Activated CD4-positive, CD25-positive, alpha-beta regulatory T cell (primary cell): ENCODE measurements around the gene RNASEH2A.

ENCODE experiments used
- DNase-seq, 4 experiments: peaks; one replicate each; lab custom pipeline; 2025; lab: John Stamatoyannopoulos, UW

The RNASEH2A gene

GRCh38 chr19:12806242-12807081, at the start of gene RNASEH2A:
Gene RNASEH2A, plus strand, starts transcription at chr19:12806584. Its CDS starts 90 bp downstream, at chr19:12806674.
- peak; percentile 71 to 83 (median 78) for DNase-seq

DNA sequence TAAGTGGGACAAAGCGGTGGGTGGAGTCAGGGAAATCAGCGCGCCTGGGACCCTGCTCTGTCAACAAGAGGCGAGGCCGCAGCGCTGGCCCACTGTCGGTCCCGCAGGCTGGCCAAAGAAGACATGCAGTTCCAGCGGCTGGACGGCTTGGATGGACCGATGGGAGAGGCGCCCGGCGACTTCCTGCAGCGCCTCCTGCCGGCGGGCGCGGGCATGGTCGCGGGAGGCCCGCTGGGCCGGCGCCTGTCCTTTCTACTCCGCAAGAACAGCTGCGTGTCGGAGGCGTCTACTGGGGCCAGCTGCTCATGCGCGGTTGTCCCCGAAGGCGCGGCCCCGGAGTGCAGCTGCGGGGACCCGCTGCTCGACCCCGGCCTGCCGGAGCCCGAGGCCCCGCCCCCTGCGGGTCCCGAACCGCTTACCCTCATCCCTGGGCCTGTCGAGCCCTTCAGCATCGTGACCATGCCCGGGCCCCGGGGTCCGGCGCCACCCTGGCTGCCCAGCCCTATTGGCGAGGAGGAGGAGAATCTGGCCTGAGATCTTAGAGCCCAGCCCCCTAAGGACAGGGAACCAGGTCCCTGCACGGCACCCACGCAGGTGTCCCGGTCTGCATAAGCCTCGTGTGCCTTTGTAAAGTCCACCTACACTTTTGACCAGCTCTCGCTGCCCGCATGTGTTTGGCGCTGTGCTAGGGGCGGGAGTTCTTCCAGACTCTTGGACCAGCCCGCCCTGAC, 48.7 kb upstream of the RNASEH2A start:
- DNase-seq, result peak in 3 of 4 experiments; percentile 28 to 46 (median 41)

GRCh38 chr19:12759686-12760085, 46.7 kb upstream of the RNASEH2A start:
- DNase-seq, result no peak

GRCh38 chr19:12763100-12763499, 43.3 kb upstream of the RNASEH2A start:
- no peak for DNase-seq

- no peak for DNase-seq
These were observed 41.7 kb upstream of the RNASEH2A start for GRCh38 chr19:12764698-12765097.

GRCh38 chr19:12766051-12766521, 40.3 kb upstream of the RNASEH2A start:
- peak in 2 of 4 experiments; percentile 51 to 59 for DNase-seq

GRCh38 chr19:12767150-12767549, 39.2 kb upstream of the RNASEH2A start:
- DNase-seq, result no peak

- DNase-seq, result no peak
These were observed 38.7 kb upstream of the RNASEH2A start for GRCh38 chr19:12767666-12768065.

DNA sequence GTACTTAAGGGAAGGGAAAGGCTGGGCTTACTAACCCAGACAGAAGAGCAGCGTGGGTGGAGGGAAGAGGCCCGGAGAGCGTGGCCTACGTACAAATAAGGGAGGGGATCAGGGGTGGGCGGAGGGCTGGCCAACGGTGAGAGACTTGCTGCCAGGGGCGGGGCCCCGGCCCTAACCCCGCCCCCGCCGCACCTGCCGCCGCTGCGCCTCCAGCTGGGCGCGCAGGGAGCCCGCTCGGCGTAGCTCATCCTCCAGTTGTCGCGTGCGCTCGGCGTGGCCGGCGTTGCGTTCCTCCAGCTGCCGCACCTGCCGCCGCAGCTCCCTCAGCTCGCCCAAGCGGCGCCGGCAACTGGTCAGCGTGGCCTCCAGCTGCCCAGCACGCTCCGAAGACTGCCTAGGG, 36.7 kb upstream of the RNASEH2A start:
- peak; percentile 26 to 33 (median 29) for DNase-seq

GRCh38 chr19:12770922-12771321, 35.5 kb upstream of the RNASEH2A start:
- DNase-seq, result no peak

GRCh38 chr19:12772323-12772722, 34.1 kb upstream of the RNASEH2A start:
- DNase-seq, result no peak

- no peak for DNase-seq
These were observed 32.8 kb upstream of the RNASEH2A start for GRCh38 chr19:12773571-12773970.

DNA sequence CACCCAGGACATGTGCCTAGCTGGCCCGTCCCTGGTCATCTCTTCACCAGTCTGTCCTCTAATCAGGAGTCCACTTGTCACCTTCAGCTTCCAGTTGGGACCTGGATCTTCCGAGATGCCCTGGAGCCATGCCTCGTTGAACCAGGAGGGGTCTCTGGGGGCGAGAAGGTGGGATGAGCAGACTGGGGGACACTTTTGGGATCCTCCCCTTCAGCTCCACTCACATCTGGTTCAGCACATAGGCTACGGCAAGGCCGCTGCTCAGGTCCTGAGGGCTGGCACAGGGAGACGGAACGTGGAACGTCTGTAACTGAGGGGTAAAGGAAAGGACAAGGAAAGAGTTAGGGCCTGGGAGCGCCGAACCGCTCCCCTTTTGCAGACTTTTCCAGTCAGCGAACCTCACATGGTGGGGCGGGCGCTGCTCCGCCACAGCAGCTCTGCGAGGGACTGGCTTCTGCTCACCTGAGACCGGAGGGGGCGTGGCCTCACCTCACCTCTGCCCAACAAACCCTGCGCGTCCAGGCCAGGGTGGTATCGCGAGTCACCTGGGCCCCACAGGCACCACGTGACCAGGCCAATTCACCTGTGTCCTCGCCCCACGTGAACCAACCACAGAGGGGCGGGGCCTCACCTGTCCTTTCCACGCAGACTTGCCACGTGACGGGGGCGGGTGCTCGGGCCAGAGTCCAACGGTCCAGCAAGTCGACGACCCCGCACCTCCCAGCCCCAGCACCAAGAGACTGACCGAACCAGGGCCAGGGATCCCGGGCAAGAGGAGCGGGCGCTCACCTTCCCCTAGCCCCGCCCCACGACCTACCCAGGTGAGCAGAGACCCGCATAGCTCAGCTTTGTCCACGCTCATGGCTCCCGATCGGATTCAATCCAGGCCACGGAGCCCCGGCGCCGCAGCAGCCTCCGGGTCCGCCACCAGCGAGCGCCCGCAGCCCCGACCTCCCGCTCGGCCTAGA, 31.5 kb upstream of the RNASEH2A start, which contains the start of gene HOOK2:
HOOK2 (minus strand) TSS at position 965 of the 968 bp plus-strand sequence; CDS start at position 862, 103 bp downstream.
- peak in 1 of 4 experiments; percentile 25 for DNase-seq

DNA sequence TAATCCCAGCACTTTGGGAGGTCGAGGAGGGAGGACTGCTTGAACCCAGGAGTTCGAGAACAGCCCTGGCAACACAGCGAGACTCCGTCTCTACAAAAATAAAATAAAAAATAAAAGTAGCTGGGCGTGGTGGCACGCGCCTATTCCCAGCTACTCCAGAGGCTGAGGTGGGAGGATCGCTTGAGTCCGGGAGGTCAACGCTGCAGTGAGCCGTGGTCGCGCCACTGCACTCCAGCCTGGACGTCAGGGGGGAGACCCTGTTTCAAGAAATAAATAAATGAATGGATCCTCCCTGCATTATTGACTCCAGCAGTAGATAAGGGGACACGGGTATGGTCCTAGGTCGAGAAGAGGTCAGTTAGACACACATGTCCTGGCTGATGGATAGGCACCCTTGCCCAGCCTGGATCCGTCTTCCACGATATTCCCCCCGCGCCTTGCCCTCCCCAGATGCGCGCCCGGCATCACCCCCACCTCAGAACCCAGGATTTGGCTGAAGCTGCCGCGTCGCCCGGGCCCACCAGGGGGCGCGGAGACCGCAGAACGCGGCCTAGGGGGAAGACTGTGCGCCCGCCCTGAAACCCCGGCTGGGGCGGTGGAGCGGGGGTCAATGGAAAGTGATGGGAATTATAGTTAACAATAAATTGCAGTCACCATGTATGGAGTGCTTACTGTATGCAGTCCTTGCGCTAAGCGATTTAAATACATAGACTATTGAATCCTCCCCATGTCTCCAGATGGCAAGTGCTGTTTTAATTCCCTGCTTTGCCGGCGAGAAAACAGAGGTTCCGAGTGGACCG, 29.0 kb upstream of the RNASEH2A start:
- peak; percentile 65 to 71 (median 68) for DNase-seq

- no peak for DNase-seq
These were observed 28.1 kb upstream of the RNASEH2A start for GRCh38 chr19:12778017-12778904.

GRCh38 chr19:12778905-12779161, 27.6 kb upstream of the RNASEH2A start:
- no peak for DNase-seq

- DNase-seq, result no peak
These were observed 27.0 kb upstream of the RNASEH2A start for GRCh38 chr19:12779162-12779993.

GRCh38 chr19:12782174-12782423, 24.3 kb upstream of the RNASEH2A start:
- DNase-seq, result no peak
